A549 (cell line): Measurements from ENCODE around the gene CLEC1A.

Source experiments
- BHLHE40 ChIP-seq: IDR thresholded peaks from 2 replicates; pipeline ENCODE4 v1.6.1; 2012; ENCODE audit warnings: low read depth, low read length, inconsistent platforms
- CHD2 ChIP-seq: fragments of 150-350 bp; IDR thresholded peaks from 2 replicates; pipeline ENCODE4 v1.6.1; 2014; ENCODE audit warnings: low read length; ENCODE audit not compliant: partially characterized antibody
- CTCF ChIP-seq: fragments of >200 bp; sonication (Bioruptor Twin); formaldehyde crosslinking; IDR thresholded peaks from 3 replicates; pipeline ENCODE4 v1.5.1; 2016
- EP300 ChIP-seq, 2 experiments: fragments of >200 bp; sonication (Bioruptor Twin); formaldehyde crosslinking; IDR thresholded peaks; 2 replicates in 1 of 2; 3 replicates in 1 of 2; pipeline ENCODE4 v1.6.1; 2016 to 2017
- GATA3 ChIP-seq: IDR thresholded peaks from 2 replicates; pipeline ENCODE4 v1.6.1; 2012; ENCODE audit warnings: borderline replicate concordance
- JUN ChIP-seq, 2 experiments: fragments of >200 bp; sonication (Bioruptor Twin); formaldehyde crosslinking; IDR thresholded peaks; 2 replicates in 1 of 2; 3 replicates in 1 of 2; pipeline ENCODE4 v1.6.1; 2016 to 2017
- MAFK ChIP-seq: fragments of 450-650 bp; IDR thresholded peaks from 2 replicates; pipeline ENCODE4 v1.6.1; 2014; ENCODE audit not compliant: partially characterized antibody
- MAZ ChIP-seq: fragments of 150-350 bp; IDR thresholded peaks from 2 replicates; pipeline ENCODE4 v1.6.1; 2014; ENCODE audit warnings: antibody characterized with exemption, low read depth, low read length, borderline replicate concordance
- NFE2L2 ChIP-seq: fragments of 150-350 bp; conservative IDR thresholded peaks from 2 replicates; pipeline ENCODE4 v1.6.1; 2014; ENCODE audit warnings: low read length
- PHF8 ChIP-seq: fragments of 200-600 bp; sonication (generic); IDR thresholded peaks from 2 replicates; pipeline ENCODE4 v1.6.1; 2016; ENCODE audit warnings: low read depth, mild to moderate bottlenecking, antibody characterized with exemption, moderate library complexity, borderline replicate concordance
- POLR2A ChIP-seq: IDR thresholded peaks from 2 replicates; pipeline ENCODE4 v1.6.1; 2012; ENCODE audit warnings: mild to moderate bottlenecking, low read length
- RAD21 ChIP-seq, 2 experiments: fragments of >200 bp in 1 of 2; sonication (Bioruptor Twin) in 1 of 2; formaldehyde crosslinking in 1 of 2; IDR thresholded peaks in 1 of 2; conservative IDR thresholded peaks in 1 of 2; 2 replicates in 1 of 2; 3 replicates in 1 of 2; pipeline ENCODE4 v1.6.1; 2012 to 2018; ENCODE audit warnings: inconsistent platforms in 1 of 2
- RCOR1 ChIP-seq: fragments of 150-350 bp; IDR thresholded peaks from 2 replicates; pipeline ENCODE4 v1.6.1; 2014; ENCODE audit warnings: antibody characterized with exemption, low read length, low read depth
- TF ChIP-seq, protein P1 (sequence below): fragments of 200-600 bp; sonication (generic); IDR thresholded peaks from 2 replicates; pipeline ENCODE4 v1.6.1; 2016; ENCODE audit warnings: antibody characterized with exemption, mild to moderate bottlenecking, moderate library complexity

- no peak for TF ChIP-seq CTCF
- TF ChIP-seq EP300 (IDR thresholded peaks at IDR 0.05) = no peak
- no peak for TF ChIP-seq NFE2L2
- TF ChIP-seq, protein P1, sequence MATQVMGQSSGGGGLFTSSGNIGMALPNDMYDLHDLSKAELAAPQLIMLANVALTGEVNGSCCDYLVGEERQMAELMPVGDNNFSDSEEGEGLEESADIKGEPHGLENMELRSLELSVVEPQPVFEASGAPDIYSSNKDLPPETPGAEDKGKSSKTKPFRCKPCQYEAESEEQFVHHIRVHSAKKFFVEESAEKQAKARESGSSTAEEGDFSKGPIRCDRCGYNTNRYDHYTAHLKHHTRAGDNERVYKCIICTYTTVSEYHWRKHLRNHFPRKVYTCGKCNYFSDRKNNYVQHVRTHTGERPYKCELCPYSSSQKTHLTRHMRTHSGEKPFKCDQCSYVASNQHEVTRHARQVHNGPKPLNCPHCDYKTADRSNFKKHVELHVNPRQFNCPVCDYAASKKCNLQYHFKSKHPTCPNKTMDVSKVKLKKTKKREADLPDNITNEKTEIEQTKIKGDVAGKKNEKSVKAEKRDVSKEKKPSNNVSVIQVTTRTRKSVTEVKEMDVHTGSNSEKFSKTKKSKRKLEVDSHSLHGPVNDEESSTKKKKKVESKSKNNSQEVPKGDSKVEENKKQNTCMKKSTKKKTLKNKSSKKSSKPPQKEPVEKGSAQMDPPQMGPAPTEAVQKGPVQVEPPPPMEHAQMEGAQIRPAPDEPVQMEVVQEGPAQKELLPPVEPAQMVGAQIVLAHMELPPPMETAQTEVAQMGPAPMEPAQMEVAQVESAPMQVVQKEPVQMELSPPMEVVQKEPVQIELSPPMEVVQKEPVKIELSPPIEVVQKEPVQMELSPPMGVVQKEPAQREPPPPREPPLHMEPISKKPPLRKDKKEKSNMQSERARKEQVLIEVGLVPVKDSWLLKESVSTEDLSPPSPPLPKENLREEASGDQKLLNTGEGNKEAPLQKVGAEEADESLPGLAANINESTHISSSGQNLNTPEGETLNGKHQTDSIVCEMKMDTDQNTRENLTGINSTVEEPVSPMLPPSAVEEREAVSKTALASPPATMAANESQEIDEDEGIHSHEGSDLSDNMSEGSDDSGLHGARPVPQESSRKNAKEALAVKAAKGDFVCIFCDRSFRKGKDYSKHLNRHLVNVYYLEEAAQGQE = no peak
- TF ChIP-seq CHD2 = no peak
- TF ChIP-seq RCOR1 = no peak
- no peak for TF ChIP-seq PHF8
- TF ChIP-seq MAZ = no peak
- TF ChIP-seq RAD21 (conservative IDR thresholded peaks at IDR 0.05 in 1 of 2, IDR thresholded peaks at IDR 0.05 in 1 of 2) = no peak
- TF ChIP-seq BHLHE40 = no peak
- no peak for TF ChIP-seq JUN (IDR thresholded peaks at IDR 0.05)
- no peak for TF ChIP-seq POLR2A
- no peak for TF ChIP-seq GATA3
- no peak for TF ChIP-seq MAFK
Observed at GRCh38 chr12:10135126-10135525, 36.3 kb upstream of the CLEC1A start.
